ENCODE data around the gene LSM10. TPM values are rescaled to one million over a fixed set of nuclear protein-coding genes. Genes with fewer than 3 reads are reported as not detected.

The LSM10 gene
- total and polyA plus RNA-seq, 9 of the 15 experiments (the other 6 are each of a cell fraction or from before 2014, with no cell fraction given) = 13.2 to 146 (median 68.9) TPM

- no peak for TF ChIP-seq MCM2 (IDR thresholded peaks at IDR 0.05; ENCODE audit: low read depth)
- peak; percentile 2 for TF ChIP-seq ZNF197 (CRISPR knock-in tag; IDR thresholded peaks at IDR 0.05; ENCODE audit: low read depth)
- TF ChIP-seq THAP7 (CRISPR knock-in tag; IDR thresholded peaks at IDR 0.05) = no peak
- TF ChIP-seq HEY1 (CRISPR knock-in tag; IDR thresholded peaks at IDR 0.05; ENCODE audit: borderline replicate concordance) = 0 out of 2 replicates have a peak, but pooled peaks have one; percentile 16
- TF ChIP-seq SFPQ (IDR thresholded peaks at IDR 0.05; ENCODE audit: low read depth, low read length) = no peak
- TF ChIP-seq MGA (IDR thresholded peaks at IDR 0.05) = peak; percentile 41; the same call in 1 of the 2 replicates
- peak; percentile 89; the same call in 1 of the 2 replicates for TF ChIP-seq ZNF175 (CRISPR knock-in tag; IDR thresholded peaks at IDR 0.05; ENCODE audit: low read depth)
- no peak for TF ChIP-seq MED1 (CRISPR knock-in tag; IDR thresholded peaks at IDR 0.05; ENCODE audit: borderline replicate concordance)
- TF ChIP-seq CXXC5 (CRISPR knock-in tag; IDR thresholded peaks at IDR 0.05) = no peak; the same call in none of the 2 replicates
- TF ChIP-seq STAG1 (CRISPR knock-in tag; IDR thresholded peaks at IDR 0.05; ENCODE audit: borderline replicate concordance) = no peak
- no peak for TF ChIP-seq NR4A1 (CRISPR knock-in tag; IDR thresholded peaks at IDR 0.05)
- TF ChIP-seq NR4A1 (tag; IDR thresholded peaks at IDR 0.05) = 0 out of 2 replicates have a peak, but pooled peaks have one; percentile 80
Measured at GRCh38 chr1:36387141-36387949, 10.4 kb downstream of the LSM10 start (continued).

Data from K562 (cell line).